ENCODE data around the gene BMP15.

Gene BMP15

DNA sequence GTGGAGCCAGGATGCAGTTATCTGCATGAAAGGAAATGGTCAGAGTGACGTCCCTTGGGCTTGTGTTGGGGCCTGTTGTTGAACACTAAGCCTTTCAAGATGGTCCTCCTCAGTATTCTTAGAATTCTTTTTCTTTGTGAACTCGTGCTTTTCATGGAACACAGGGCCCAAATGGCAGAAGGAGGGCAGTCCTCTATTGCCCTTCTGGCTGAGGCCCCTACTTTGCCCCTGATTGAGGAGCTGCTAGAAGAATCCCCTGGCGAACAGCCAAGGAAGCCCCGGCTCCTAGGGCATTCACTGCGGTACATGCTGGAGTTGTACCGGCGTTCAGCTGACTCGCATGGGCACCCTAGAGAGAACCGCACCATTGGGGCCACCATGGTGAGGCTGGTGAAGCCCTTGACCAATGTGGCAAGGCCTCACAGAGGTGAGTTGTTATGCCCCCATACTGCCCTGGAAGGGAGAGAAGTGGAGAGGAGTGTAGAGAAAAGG is at the start of gene BMP15:
Gene BMP15, plus strand, starts transcription at position 51 of the 492 bp plus-strand sequence. Its CDS starts 49 bp downstream, at position 100.
- DNase-seq (ENCODE audit: low spot score), result no peak

DNA sequence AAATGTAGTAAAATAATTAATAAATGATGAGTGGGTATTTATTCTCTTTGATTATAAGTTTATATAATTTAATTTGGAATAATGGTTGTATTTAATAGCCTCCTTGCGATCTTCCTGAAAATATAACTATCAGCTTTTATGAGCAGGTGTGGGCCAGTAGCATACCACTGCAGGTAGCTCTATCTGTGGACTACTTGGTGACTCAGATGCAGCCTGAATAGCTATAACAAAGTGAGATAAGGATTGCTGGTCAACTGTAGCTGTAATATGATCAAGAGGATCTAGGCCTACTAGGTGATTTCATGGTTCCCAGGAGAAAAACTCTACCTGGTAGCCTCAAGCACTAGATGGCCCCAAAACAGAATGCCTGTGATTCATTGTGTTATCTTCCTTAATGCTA is 47.1 kb upstream of the BMP15 start:
- DNase-seq (ENCODE audit: low spot score), result no peak

DNA sequence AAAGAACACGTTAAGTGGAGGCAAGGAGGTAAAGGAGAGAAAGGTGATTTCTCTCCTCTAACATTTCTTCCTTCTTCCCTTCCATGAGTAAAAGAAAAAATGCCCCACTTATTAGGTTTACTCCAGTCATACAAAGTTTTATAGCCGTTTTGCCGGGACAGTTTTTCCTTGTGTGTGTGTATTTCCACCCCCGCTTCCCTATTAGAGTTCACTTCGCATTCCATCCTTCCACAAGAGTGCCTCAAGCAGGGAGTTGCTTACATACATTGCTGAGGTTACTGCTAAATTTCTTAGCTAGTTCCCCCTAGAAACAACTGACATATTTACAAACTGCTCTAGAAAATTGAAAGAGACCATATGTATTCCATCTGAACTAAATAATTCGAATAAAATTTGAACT is 45.2 kb upstream of the BMP15 start:
- DNase-seq (ENCODE audit: low spot score), result no peak

DNA sequence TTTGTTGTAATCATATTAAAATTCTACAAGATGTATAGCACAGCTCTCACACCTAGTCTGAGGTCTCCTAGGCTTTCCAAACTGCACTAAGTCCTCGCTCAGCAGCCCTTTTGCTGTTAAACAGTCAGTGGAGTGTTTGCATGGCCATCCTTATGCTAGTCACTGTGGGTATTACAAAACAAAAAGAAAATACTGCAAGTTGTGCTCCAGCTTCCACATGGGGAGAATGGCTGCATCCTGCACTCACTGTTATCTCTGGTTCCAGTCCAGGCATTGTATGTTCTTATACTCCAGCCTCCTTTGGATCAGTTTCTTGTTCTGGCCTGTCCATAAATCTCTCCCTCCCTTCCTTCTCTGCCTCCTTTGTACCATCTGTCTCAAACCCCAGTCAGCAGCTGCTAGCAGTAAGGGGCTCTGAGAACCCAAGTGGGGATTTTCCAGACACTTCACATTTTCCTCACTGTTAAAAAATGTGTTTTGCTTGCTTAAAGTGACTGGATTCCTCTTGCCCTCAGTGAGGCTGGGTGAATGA is 38.5 kb upstream of the BMP15 start:
- DNase-seq (ENCODE audit: low spot score), result no peak

DNA sequence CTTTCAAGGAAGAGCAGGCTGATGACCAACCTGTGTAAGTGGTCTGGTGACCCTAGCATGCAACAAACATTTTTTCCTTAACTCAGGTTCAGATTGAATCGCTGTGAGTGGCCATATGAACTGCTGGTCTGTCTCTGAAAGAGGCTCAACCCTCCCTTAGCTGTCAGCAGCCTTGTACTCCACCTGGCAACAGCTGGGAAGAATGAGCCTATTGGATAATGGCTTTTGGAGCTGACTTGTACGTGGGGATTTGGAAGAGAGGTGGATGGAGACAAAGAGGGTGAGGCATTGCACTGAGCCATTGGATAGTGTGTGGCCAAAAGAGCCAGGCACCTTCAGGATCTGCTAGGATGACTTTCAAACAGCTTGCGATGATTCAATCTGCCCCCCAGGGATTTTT is 35.7 kb upstream of the BMP15 start:
- DNase-seq (ENCODE audit: low spot score), result no peak

DNA sequence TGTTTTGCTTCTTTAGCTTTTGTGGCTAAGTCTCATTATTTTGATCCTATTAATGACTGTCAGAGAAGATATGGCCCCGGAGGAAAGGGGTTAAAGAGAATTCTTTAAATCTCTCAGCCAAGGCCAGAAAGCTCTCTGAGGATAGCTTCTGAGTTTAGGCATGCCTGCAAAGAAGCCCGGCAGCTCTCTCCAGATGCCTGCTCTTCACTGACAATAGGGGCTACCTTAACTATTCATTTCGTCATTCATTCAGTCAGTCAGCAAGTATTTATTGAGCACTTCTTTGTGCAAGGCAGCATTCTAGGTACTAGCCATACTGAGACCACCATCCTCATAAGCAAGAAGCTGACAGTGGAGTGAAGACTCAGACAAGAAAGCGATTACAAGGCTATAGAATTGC is 34.0 kb upstream of the BMP15 start:
- no peak for DNase-seq (ENCODE audit: low spot score)

DNA sequence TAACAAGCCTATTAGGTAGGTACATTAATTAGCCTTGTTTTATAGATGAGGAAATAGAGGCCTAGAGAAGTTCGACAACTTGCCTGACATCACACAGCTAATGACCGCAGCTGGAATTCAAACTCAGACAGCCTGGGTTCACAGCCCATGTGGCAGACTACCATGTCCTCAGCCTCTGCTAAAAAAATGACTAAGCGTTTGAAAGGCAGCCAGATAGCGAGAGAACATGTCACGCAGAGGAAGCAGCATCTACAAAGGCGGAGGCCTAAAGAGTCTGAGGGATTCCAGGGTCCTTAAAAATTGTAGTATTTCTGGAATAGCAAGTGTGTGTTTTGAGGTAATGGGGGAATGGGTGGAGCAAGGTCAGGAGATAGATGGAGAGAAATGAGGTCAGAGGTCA is 33.2 kb upstream of the BMP15 start:
- DNase-seq (ENCODE audit: low spot score), result no peak

DNA sequence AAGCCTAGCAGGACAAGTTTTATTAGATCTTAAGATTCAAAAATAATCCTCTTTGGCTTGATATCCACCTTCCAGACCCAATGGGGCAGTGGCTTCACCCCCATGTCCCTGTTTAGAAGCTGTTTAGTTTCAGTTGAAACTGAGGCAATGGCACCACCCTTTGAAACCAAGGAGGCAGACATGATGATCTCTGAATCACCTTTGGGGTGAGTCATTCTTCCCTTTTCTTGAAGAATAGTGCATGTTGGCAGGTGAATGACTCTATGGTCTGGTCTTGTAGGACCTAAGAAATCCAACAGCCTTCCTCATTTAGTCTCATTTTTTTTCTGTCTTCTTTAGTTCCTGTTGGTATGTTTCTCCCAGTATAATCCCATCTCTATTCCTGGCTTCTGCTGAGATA is 29.5 kb upstream of the BMP15 start:
- DNase-seq (ENCODE audit: low spot score), result no peak

DNA sequence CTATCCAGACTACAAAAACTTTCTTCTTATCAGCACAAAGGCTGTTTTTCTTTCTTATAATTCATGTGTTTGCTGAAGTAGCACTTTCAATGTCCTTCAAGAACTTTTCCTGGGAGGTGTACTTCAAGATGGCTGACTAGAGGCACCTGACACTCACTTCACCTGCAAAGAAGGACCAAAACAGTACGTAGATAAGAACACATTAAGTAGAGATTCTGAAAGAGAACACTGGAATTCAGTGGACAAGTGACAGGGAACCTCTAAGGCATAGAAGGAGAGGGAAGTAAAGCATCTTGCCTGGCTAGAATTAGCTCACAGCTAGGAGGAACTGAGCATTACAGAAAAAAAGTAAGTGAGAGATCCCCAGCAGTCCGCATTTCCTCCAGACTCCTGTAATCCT is 21.7 kb upstream of the BMP15 start:
- no peak for DNase-seq (ENCODE audit: low spot score)

DNA sequence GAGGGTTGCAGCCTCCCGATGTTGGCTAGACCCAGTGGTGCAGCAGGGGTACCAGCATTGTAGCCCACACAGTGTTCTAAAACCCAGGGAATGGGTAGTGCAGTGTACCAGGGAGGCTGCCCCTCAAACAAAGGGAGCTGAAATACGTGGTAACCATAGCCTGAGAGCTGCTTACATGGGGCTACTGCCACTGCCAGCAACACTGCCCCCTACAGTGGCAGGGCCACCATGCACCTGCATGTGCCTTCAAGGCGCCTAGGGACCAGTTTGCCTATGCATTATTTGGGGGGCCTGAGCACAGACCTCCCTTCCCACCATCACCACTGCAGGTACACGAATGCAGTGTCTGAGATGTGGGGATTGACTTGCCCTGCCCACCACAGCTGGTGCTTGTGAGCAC is 21.0 kb upstream of the BMP15 start:
- DNase-seq (ENCODE audit: low spot score), result no peak

DNA sequence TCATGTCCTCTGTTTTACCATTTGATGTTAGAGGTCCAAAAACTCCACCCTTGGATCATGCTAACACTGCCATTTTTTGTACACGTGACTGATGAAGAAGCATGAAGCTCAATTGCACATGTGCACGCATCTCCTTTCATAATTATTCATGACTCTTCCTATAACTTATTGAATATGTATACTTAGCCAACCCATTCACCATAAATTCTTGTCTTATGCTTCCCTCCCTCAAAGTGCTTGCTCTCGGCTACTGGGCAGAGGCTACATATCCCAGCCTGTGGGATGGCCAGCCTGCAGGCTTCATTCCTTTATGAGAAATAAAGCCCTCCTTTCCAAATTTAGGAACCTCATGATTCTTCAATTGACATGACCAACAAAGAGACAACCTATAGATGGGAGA is 17.5 kb upstream of the BMP15 start:
- no peak for DNase-seq (ENCODE audit: low spot score)

DNA sequence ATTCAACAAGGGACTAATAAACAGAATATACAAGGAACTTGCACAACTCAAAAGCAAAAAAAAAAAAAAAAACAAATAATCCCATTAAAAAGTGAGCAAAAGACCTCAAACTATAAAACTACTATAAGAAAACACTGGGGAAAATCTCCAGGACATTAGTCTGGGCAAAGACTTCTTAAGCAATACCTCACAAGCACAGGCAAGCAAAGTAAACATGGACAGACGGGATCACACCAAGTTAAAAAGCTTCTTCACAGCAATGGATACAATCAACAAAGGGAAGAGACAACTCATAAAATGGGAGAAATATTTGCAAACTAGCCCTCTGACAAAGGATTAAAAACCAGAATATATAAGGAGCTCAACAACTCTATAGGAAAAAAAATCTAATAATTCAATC is 17.1 kb upstream of the BMP15 start:
- DNase-seq (ENCODE audit: low spot score), result no peak

DNA sequence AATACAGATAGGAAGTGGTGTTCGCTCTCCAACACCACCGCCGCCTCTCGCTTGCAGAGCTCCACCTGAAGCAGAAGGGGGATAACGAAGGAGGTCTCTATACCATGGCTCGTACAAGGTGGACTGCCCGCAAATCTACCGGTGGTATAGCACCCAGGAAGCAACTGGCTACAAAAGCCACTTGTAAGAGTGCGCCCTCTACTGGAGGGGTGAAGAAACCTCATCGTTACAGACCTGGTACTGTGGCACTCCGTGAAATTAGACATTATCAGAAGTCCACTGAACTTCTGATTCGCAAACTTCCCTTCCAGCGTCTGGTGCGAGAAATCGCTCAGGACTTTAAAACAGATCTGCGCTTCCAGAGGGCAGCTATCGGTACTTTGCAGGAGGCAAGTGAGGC is 5.2 kb upstream of the BMP15 start:
- no peak for DNase-seq (ENCODE audit: low spot score)

DNA sequence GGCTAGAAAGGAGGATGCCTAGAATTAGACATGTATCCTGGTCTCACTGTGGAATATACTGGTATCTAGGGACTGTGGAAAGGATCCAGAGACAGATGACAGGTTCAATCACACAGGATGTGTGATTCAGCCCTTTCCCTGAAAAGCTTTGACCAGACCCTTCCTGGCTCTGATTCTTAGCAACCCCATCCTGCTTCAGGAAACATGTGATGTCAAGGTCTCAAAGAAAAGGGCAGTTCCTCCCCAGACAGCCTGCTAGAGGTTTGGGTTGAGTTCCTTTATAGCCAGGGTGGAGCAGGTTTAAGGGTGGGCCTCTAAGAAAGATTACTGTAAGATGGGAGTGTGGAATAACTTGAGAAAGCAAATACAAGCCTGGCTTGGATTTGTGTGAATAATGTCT is 3.0 kb downstream of the BMP15 start:
- DNase-seq (ENCODE audit: low spot score), result no peak

DNA sequence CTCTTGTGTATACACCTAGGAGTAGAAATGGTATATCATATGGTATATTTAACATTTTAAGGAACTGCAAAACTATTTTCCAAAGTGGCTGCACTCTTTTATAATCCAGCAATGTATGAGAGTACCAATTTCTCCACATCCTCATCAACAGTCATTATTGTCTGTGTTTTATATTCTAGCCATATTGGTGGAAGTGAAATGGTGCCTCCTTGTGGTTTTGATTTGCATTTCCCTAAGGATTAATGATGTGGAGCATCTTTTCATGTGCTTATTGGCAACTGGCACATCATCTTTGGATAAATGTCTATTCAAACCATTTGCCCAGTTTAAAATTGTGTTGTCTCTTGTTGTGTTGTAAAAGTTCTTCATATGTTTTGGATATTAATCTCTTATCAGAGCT is 9.6 kb downstream of the BMP15 start:
- no peak for DNase-seq (ENCODE audit: low spot score)

DNA sequence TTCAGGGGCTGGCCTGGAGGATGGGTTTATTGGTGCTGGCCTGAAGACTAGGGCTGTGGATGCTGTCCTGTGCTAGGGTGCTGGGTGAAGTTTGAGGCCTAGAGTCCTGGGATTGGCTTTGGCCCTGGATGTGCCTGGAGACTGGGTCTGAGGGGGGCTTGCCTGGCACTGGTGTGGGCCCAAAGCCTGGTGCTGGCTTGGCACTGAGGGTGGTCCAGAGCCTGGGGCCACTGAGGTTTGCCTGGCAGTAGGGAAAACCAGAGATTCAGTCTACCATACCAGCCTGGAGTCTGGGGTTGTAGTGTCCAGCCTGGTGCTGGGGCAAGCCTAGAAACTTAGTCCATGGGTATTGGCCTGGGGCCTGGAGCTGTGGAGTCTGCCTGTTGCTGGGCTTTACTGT is 16.6 kb downstream of the BMP15 start:
- DNase-seq (ENCODE audit: low spot score), result no peak

DNA sequence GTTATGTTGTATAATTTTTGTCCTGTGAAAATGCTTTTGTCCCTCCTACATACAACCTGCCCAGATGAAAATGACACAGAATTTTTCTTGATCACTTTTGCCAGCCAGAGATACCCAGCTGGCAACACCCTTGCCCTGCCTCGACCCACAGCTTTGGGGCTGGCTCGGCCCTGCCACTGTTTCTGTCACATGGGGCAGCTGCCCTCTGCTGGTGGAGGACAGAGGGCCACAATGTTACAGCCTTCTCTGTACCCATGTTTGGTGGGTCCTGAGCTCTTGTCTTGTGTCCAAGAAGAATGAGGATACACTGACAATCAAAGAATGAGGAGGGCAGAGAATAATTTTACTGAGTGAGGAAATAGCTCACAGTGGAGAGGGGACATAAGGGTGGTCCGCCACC is 31.1 kb downstream of the BMP15 start:
- no peak for DNase-seq (ENCODE audit: low spot score)

DNA sequence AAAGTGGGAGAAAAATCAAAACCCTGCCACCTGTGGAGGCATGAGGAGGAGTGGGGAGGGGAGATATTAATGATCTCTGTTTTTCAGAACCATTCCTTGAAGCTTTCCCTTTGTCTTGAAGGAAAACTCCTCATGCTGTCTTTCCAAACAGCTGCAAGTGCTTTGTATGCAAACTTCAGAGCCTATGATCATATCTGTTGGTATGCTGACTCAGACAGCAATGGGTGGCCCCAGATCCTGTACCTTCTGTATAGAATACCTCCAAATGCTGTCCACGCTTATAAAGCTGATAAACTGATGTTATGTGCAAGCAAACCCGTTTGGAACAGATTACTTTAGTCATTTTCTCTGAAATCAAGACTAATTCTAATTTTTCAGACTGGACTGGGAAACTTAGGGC is 31.9 kb downstream of the BMP15 start:
- no peak for DNase-seq (ENCODE audit: low spot score)

DNA sequence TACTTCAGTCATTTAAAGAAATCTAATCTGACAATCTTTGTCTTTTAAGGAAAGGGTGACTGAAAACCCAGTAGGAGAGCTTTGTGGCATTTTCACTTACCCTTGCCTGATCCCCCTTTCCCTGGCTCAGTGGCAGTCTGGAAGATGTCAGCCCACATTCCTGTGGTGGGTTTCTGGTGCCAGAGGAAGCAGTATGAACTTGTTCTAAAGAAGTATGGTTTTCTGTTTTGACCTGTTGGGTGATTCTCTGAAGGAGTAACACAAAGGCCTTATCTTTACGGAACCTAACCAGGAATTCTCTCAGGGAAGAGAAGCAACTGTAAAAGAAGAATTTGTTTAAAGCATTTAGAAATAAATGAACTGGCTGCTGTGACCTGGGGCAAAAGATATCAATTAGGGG is 41.9 kb downstream of the BMP15 start:
- no peak for DNase-seq (ENCODE audit: low spot score)

DNA sequence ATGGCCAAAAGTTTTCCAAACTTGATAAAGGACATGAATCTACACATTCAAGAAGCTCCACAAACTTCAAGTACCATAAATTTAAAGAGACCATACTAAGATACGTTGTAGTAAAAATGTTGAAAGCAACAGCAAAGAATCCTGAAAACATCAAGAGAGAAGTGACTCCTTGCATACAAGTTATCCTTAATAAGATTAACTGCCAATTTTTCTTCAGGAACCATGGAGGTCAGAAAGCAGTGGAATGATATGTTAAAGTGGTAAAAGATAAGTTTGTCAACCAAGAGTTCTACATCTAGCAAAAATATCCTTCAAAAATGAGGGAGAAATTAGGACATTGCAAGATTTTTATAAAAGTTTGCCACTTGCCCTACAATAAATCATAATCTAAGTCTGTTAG is 43.3 kb downstream of the BMP15 start:
- DNase-seq (ENCODE audit: low spot score), result no peak

DNA sequence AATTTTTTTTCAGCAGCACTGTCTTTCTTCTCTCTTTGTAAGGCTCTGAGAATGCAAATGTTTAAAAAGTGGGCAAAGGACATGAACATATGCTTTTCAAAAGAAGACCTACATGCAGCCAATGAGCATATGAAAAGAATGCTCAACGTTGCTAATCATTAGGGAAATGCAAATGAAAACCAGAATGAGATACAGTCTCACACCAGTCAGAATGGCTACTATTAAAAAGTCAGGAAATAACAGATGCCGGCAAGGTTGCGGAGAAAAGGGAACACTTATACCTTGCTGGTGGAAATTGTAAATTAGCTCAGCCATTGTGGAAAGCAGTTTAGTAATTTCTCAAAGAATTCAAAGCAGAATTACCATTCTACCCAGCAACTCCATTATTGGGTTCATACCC is 51.6 kb downstream of the BMP15 start:
- DNase-seq (ENCODE audit: low spot score), result no peak

DNA sequence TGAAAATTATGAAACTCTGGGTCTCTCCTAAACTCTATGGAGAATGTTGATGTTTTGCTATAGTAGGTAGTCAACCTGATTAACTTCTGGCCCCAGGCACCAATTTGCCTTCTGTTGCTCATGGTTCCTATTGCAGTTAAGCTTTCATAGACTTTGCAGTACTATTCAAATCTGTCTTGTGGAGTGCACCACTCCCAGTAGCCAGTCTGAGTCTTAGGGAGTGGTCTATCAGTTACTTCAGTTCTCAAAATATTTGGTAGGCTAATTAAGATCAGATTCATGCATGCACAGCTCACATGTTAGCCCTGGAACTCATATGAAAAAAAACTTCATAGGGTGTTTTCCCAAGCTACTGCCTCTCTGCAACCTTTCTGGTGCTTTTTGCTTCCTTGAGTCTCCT is 53.3 kb downstream of the BMP15 start:
- DNase-seq (ENCODE audit: low spot score), result no peak

Measured in germinal center (tissue), 1 donor.